ENCODE measurements around the gene TMEM161B. TPM values are rescaled to one million over a fixed set of nuclear protein-coding genes. Genes with fewer than 3 reads are reported as not detected.

TMEM161B gene
- 4.3 and 4.4 TPM in 2 replicates for total RNA-seq

GRCh38 chr5:88268385-88269184 lies at the start of gene TMEM161B:
TSS of gene TMEM161B (minus strand) at chr5:88268845. CDS start at chr5:88268723, 122 bp downstream.

